HepG2 (cell line): ENCODE data around the gene RBM28. TPM values are rescaled to one million over a fixed set of nuclear protein-coding genes. Genes with fewer than 3 reads are reported as not detected.

Experiments
- BATF2 ChIP-seq: sonication (generic); formaldehyde crosslinking; IDR thresholded peaks from 2 replicates; pipeline ENCODE4 v1.8.0; 2022; ENCODE audit warnings: mild to moderate bottlenecking, missing genetic modification reagents, moderate library complexity
- CAMTA2 ChIP-seq: sonication (generic); formaldehyde crosslinking; IDR thresholded peaks from 2 replicates; pipeline ENCODE4 v1.4.0; 2020; ENCODE audit warnings: mild to moderate bottlenecking, missing genetic modification reagents, borderline replicate concordance
- CEBPG ChIP-seq: IDR thresholded peaks from 2 replicates; pipeline ENCODE4 v1.6.1; 2016
- ETS1 ChIP-seq: sonication (generic); formaldehyde crosslinking; IDR thresholded peaks from 2 replicates; pipeline ENCODE4 v1.4.0; 2020; ENCODE audit warnings: missing genetic modification reagents
- JUND ChIP-seq: sonication (generic); formaldehyde crosslinking; IDR thresholded peaks from 2 replicates; pipeline ENCODE4 v1.8.0; 2022; ENCODE audit warnings: mild to moderate bottlenecking, missing genetic modification reagents
- KDM3A ChIP-seq: IDR thresholded peaks from 2 replicates; pipeline ENCODE4 v1.6.1; 2018; ENCODE audit warnings: low read depth, missing compliant biosample characterization
- LBX2 ChIP-seq: sonication (generic); formaldehyde crosslinking; IDR thresholded peaks from 2 replicates; pipeline ENCODE4 v1.5.0; 2020; ENCODE audit warnings: missing genetic modification reagents, mild to moderate bottlenecking, borderline replicate concordance
- MAFK ChIP-seq, 2 experiments: IDR thresholded peaks in 1 of 2; conservative IDR thresholded peaks in 1 of 2; 2 replicates each; pipeline ENCODE4 v1.6.1; 2011; ENCODE audit warnings: improper control_type of control experiment in 2 of 2, low read length in 2 of 2
- MED13 ChIP-seq: sonication (generic); formaldehyde crosslinking; IDR thresholded peaks from 2 replicates; pipeline ENCODE4 v1.5.0; 2020; ENCODE audit warnings: missing genetic modification reagents
- MED8 ChIP-seq: sonication (generic); formaldehyde crosslinking; IDR thresholded peaks from 2 replicates; pipeline ENCODE4 v1.8.1; 2023; ENCODE audit warnings: mild to moderate bottlenecking, missing genetic modification reagents; ENCODE audit not compliant: insufficient replicate concordance
- ONECUT2 ChIP-seq: sonication (generic); formaldehyde crosslinking; IDR thresholded peaks from 2 replicates; pipeline ENCODE4 v1.4.0; 2020; ENCODE audit warnings: missing genetic modification reagents
- SMYD3 ChIP-seq: sonication (generic); formaldehyde crosslinking; IDR thresholded peaks from 2 replicates; pipeline ENCODE4 v1.8.1; 2023; ENCODE audit warnings: mild to moderate bottlenecking, missing genetic modification reagents
- STAG1 ChIP-seq: sonication (generic); formaldehyde crosslinking; IDR thresholded peaks from 2 replicates; pipeline ENCODE4 v1.4.0; 2020; ENCODE audit warnings: missing genetic modification reagents
- ZBTB26 ChIP-seq: IDR thresholded peaks from 2 replicates; pipeline ENCODE4 v1.6.1; 2016; ENCODE audit warnings: missing compliant biosample characterization, missing genetic modification reagents, borderline replicate concordance
- ZBTB7B ChIP-seq: sonication (generic); formaldehyde crosslinking; IDR thresholded peaks from 2 replicates; pipeline ENCODE4 v1.4.0; 2020; ENCODE audit warnings: missing genetic modification reagents
- ZNF17 ChIP-seq: sonication (generic); formaldehyde crosslinking; IDR thresholded peaks from 2 replicates; pipeline ENCODE4 v1.5.0; 2020; ENCODE audit warnings: mild to moderate bottlenecking, missing genetic modification reagents
- ZNF30 ChIP-seq: sonication (generic); formaldehyde crosslinking; IDR thresholded peaks from 2 replicates; pipeline ENCODE4 v1.5.0; 2020; ENCODE audit warnings: mild to moderate bottlenecking, missing genetic modification reagents
- ZNF333 ChIP-seq: sonication (generic); formaldehyde crosslinking; IDR thresholded peaks from 2 replicates; pipeline ENCODE4 v1.4.0; 2020; ENCODE audit warnings: mild to moderate bottlenecking, missing genetic modification reagents, borderline replicate concordance
- ZNF558 ChIP-seq: sonication (generic); formaldehyde crosslinking; IDR thresholded peaks from 2 replicates; pipeline ENCODE4 v1.9.0; 2022; ENCODE audit warnings: mild to moderate bottlenecking, missing genetic modification reagents, borderline replicate concordance
- ZNF646 ChIP-seq: sonication (generic); formaldehyde crosslinking; IDR thresholded peaks from 2 replicates; pipeline ENCODE4 v1.9.0; 2021; ENCODE audit warnings: mild to moderate bottlenecking, missing genetic modification reagents
- polyA plus RNA-seq, 8 experiments: library from polyadenylated mRNA; depleted of rRNA in 3 of 8; stranded (reverse) in 7 of 8; unstranded in 1 of 8; fragments of >200 nt; fragmentation: Illumina TruSeq in 4 of 8; extraction: Trizol in 4 of 8; gene quantifications; 2 replicates each; pipeline versions ENCODE4 v1.2.1 to v1.2.3, GENCODE V29; 2011 to 2016; ENCODE audit warnings: low read depth in 4 of 8, missing spikeins in 1 of 8, mixed read lengths in 1 of 8; ENCODE audit not compliant: insufficient read depth in 1 of 8
- total RNA-seq, 5 experiments: library from RNA; depleted of rRNA; stranded (reverse); fragments of >200 nt; fragmentation: Illumina TruSeq; extraction: Trizol; gene quantifications; 2 replicates each; pipeline ENCODE4 v1.2.3, GENCODE V29; 2016; ENCODE audit warnings: low read depth in 1 of 5

Gene RBM28
- total and polyA plus RNA-seq, 2 of the 13 experiments (the other 11 are each of a cell fraction or from before 2014, with no cell fraction given), result 20.5 to 49.0 TPM

GRCh38 chr7:128385988-128386925, 42.5 kb upstream of the RBM28 start (continued):
- TF ChIP-seq ZNF646 (CRISPR knock-in tag) (no peak), CEBPG (CRISPR knock-in tag) (peak; percentile 42; the same call in 1 of the 2 replicates), CAMTA2 (CRISPR knock-in tag) (no peak), ETS1 (CRISPR knock-in tag) (no peak), MAFK (conservative IDR thresholded peaks at IDR 0.05 in 1 of 2, IDR thresholded peaks at IDR 0.05 in 1 of 2; ENCODE audit: low read length in 2 of 2) (peak; percentile 25 to 57; a peak in 3 of 4 replicates), KDM3A (no peak), STAG1 (CRISPR knock-in tag) (no peak), SMYD3 (CRISPR knock-in tag) (no peak), ZNF17 (CRISPR knock-in tag) (peak; percentile 85; the same call in 1 of the 2 replicates), LBX2 (CRISPR knock-in tag) (no peak), ZBTB26 (CRISPR knock-in tag) (no peak), ONECUT2 (no peak), JUND (CRISPR knock-in tag) (no peak), ZNF558 (CRISPR knock-in tag) (no peak), ZNF30 (CRISPR knock-in tag) (no peak), ZNF333 (CRISPR knock-in tag) (no peak), BATF2 (CRISPR knock-in tag) (no peak), MED8 (CRISPR knock-in tag) (no peak), ZBTB7B (no peak), MED13 (CRISPR knock-in tag) (no peak)
